Smooth muscle cell (in vitro differentiated cells): Measurements from ENCODE around the gene CD79A. TPM values are rescaled to one million over a fixed set of nuclear protein-coding genes. Genes with fewer than 3 reads are reported as not detected.

Experiments
- DNase-seq: peaks from one replicate; lab custom pipeline; 2025; ENCODE audit not compliant: unreplicated experiment; lab: John Stamatoyannopoulos, UW
- H2AFZ ChIP-seq: fragments of 200-600 bp; sonication (generic); 2 replicates; pipeline ENCODE4 v1.6.0; 2016; ENCODE audit warnings: antibody characterized with exemption, low read depth, mild to moderate bottlenecking
- H3F3A ChIP-seq: fragments of 200-600 bp; sonication (generic); 2 replicates; pipeline ENCODE4 v1.6.0; 2017; ENCODE audit warnings: antibody characterized with exemption, low read depth
- H3K27ac ChIP-seq: fragments of 200-600 bp; sonication (generic); 2 replicates; pipeline ENCODE4 v1.5.1; 2016; ENCODE audit warnings: low read depth, mild to moderate bottlenecking
- H3K27me3 ChIP-seq: fragments of 200-600 bp; sonication (generic); 2 replicates; pipeline ENCODE4 v1.6.1; 2016; ENCODE audit warnings: low read depth, mild to moderate bottlenecking
- H3K36me3 ChIP-seq: fragments of 200-600 bp; sonication (generic); 2 replicates; pipeline ENCODE4 v1.5.1; 2016; ENCODE audit warnings: low read depth
- H3K4me1 ChIP-seq: fragments of 200-600 bp; sonication (generic); 2 replicates; pipeline ENCODE4 v1.5.1; 2016; ENCODE audit warnings: low read depth
- H3K4me2 ChIP-seq: fragments of 200-600 bp; sonication (generic); 2 replicates; pipeline ENCODE4 v1.6.0; 2016; ENCODE audit warnings: mild to moderate bottlenecking
- H3K4me3 ChIP-seq: fragments of 200-600 bp; sonication (generic); 2 replicates; pipeline ENCODE4 v1.5.1; 2016; ENCODE audit warnings: mild to moderate bottlenecking
- H3K79me2 ChIP-seq: fragments of 200-600 bp; sonication (generic); 2 replicates; pipeline ENCODE4 v1.6.0; 2016; ENCODE audit warnings: low read depth, mild to moderate bottlenecking
- H3K9ac ChIP-seq: fragments of 200-600 bp; sonication (generic); 2 replicates; pipeline ENCODE4 v1.6.0; 2016; ENCODE audit warnings: low read depth
- H3K9me3 ChIP-seq: fragments of 200-600 bp; sonication (generic); replicated peaks from 2 replicates; pipeline ENCODE4 v1.5.1; 2016; ENCODE audit warnings: low read depth
- H4K20me1 ChIP-seq: fragments of 200-600 bp; sonication (generic); 2 replicates; pipeline ENCODE4 v1.6.0; 2016; ENCODE audit warnings: low read depth
- CTCF ChIP-seq: fragments of 200-600 bp; sonication (generic); IDR thresholded peaks from 2 replicates; pipeline ENCODE4 v1.5.1; 2017; ENCODE audit warnings: borderline replicate concordance, mild to moderate bottlenecking, antibody characterized with exemption; ENCODE audit not compliant: insufficient read depth, poor library complexity, severe bottlenecking
- WGBS: methylation state at CpG from one replicate; pipeline ENCODE4 v1.1.7; 2016; ENCODE audit warnings: low lambda C conversion rate; 5-methylcytosine and 5-hydroxymethylcytosine counted together
- polyA plus RNA-seq: library from polyadenylated mRNA; unstranded; fragments of >200 nt; fragmentation: Nextera tagmentation; extraction: Ambion mirVana; gene quantifications from 2 replicates; pipeline ENCODE4 v1.2.1, GENCODE V29; 2016
- total RNA-seq: library from RNA; depleted of rRNA; stranded (reverse); fragments of >200 nt; gene quantifications from 2 replicates; pipeline ENCODE4 v1.2.3, GENCODE V29; 2014

The CD79A gene
- total and polyA plus RNA-seq, 2 experiments from 2014 or later, result 0.41 TPM; not detected in 1

DNA sequence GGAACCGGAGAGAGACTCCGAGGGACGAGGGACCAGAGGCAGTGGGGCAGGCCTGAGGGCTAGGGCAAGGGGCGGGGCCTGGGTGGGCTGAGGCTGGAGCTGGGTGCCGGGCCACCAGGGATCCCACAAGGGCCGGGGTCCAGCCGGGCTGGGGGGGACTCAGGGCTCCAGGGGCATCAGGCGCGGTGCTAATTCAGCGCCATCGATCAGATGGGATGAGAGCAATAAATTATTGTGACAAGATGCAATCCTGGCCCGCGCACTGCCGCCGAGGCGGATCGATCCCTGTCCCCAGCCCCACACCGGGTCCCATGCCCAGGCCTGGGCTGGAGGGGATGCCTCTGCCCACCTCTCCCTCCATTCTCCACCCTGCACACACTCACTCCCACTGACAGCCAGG, 45.5 kb downstream of the CD79A start:
- Histone ChIP-seq H3K27ac (no peak overlapping the region), H3K9me3 (no peaks in the 10 kb centered on the region), H3F3A (no peaks in the 10 kb centered on the region), H3K4me2 (no peak overlapping the region), H3K4me3 (no peak overlapping the region), H3K79me2 (no peaks in the 10 kb centered on the region), H3K27me3 (peaks cover 83% of the 10 kb centered on the region), H3K36me3 (no peaks in the 10 kb centered on the region), H4K20me1 (no peaks in the 10 kb centered on the region), H3K9ac (no peak overlapping the region), H3K4me1 (no peaks in the 10 kb centered on the region), H2AFZ (no peak overlapping the region)
- no peak for TF ChIP-seq CTCF
- no peak for DNase-seq
- WGBS, result 54% methylated on average over 16 of the region's 18 CpGs

DNA sequence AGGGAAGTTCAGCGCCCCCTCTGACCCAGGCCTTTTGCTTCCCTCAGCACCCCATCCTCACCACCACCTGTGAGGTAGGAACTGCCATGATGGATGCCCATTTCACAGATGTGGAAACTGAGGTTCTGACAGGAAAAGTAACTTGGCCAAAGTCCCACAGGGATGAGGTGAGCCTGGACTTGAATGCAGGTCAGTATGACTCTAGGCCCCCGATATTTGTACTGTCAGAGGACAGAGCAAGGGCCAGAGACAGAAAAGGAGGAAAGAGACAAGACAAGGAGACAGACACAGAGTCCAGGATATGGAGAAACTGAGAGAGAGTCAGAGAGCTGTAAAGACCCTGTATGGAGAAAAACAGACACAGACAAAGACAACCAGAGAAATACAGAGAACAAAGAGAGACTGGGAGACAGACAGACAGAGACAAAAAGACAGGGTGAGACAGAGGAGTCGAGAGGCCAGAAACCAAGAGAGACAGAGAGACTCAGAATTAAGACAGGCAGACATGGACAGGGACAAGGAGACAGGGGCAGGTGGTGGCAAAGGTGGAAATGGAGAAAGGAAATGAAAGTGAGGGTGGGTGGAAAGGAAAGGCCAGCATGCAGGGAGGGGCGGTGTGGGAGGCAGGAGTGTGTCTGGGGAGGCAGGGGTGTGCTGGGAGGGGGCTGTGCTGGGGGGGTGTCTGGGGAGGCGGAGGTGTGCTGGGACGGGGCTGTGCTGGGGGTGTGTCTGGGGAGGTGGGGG, 46.1 kb downstream of the CD79A start:
- no peaks in the 10 kb centered on the region for H3F3A ChIP-seq
- H3K4me3 ChIP-seq, result no peak overlapping the region
- no peak for DNase-seq
- no peak for TF ChIP-seq CTCF
- no peaks in the 10 kb centered on the region for H4K20me1 ChIP-seq
- WGBS, result 66% methylated on average over 4 of the region's 6 CpGs
- peaks cover 84% of the 10 kb centered on the region for H3K27me3 ChIP-seq
- no peak overlapping the region for H3K4me2 ChIP-seq
- no peaks in the 10 kb centered on the region for H3K79me2 ChIP-seq
- no peaks in the 10 kb centered on the region for H3K4me1 ChIP-seq
- H3K9me3 ChIP-seq, result no peaks in the 10 kb centered on the region
- no peak overlapping the region for H3K9ac ChIP-seq
- H2AFZ ChIP-seq, result no peak overlapping the region
- no peak overlapping the region for H3K27ac ChIP-seq
- H3K36me3 ChIP-seq, result no peaks in the 10 kb centered on the region

- Histone ChIP-seq H3K9me3 (no peaks in the 10 kb centered on the region), H3K36me3 (no peaks in the 10 kb centered on the region), H3F3A (no peaks in the 10 kb centered on the region), H3K27me3 (peaks cover 88% of the 10 kb centered on the region), H3K9ac (no peak overlapping the region), H3K4me2 (no peak overlapping the region), H2AFZ (no peak overlapping the region), H3K79me2 (no peaks in the 10 kb centered on the region), H3K4me3 (no peak overlapping the region), H3K4me1 (no peaks in the 10 kb centered on the region), H3K27ac (no peak overlapping the region), H4K20me1 (no peaks in the 10 kb centered on the region)
- TF ChIP-seq CTCF, result no peak
- 59% methylated on average over 13 of the region's 13 CpGs for WGBS
- DNase-seq, result no peak
Observed at GRCh38 chr19:41924151-41925145, 47.4 kb downstream of the CD79A start.
